Measurements from ENCODE around the gene EMC9. TPM values are rescaled to one million over a fixed set of nuclear protein-coding genes. Genes with fewer than 3 reads are reported as not detected.

Gene EMC9
- total RNA-seq, 1 experiment from 2014 or later = 42.0 TPM

- Histone ChIP-seq H3K27me3 (ENCODE audit: insufficient read depth, low read length) (no peaks in the 10 kb centered on the region), H2AFZ (ENCODE audit: low read depth, low read length, poor library complexity, severe bottlenecking) (no peak overlapping the region), H3K4me3 (replicated peaks in 1 of 2; ENCODE audit: low read depth in 1 of 2, low read length in 2 of 2) (no peak overlapping the region), H4K20me1 (ENCODE audit: insufficient read depth) (no peaks in the 10 kb centered on the region), H3K36me3 (ENCODE audit: control insufficient read depth in 1 of 2, insufficient read depth in 2 of 2, low read length in 2 of 2) (no peaks in the 10 kb centered on the region), H3K4me1 (ENCODE audit: control insufficient read depth in 1 of 2, insufficient read depth in 2 of 2, low read length in 2 of 2) (no peaks in the 10 kb centered on the region), H3K79me2 (ENCODE audit: insufficient read depth, low read length) (no peaks in the 10 kb centered on the region), H3K27ac (ENCODE audit: low read depth, low read length) (no peak overlapping the region), H3K9ac (ENCODE audit: low read length) (no peak overlapping the region), H3K4me2 (ENCODE audit: low read length) (no peak overlapping the region), H3K9me3 (ENCODE audit: control insufficient read depth in 1 of 2, insufficient read depth in 1 of 2, low read depth in 1 of 2, low read length in 2 of 2) (no peaks in the 10 kb centered on the region), H3K9me2 (ENCODE audit: insufficient read depth) (no peaks in the 10 kb centered on the region)
- no peak for TF ChIP-seq RAD21 (IDR thresholded peaks at IDR 0.05; ENCODE audit: low read depth)
- TF ChIP-seq POLR2AphosphoS5 (IDR thresholded peaks at IDR 0.05; ENCODE audit: low read depth, low read length) = no peak
- TF ChIP-seq SIN3A (IDR thresholded peaks at IDR 0.05; ENCODE audit: low read depth) = no peak
- no peak for TF ChIP-seq CTCF (IDR thresholded peaks at IDR 0.05 in 2 of 3, conservative IDR thresholded peaks at IDR 0.05 in 1 of 3; ENCODE audit: borderline replicate concordance in 1 of 3, insufficient read depth in 1 of 3, low read depth in 2 of 3, low read length in 2 of 3)
- no peak for TF ChIP-seq POLR2A (IDR thresholded peaks at IDR 0.05; ENCODE audit: borderline replicate concordance, extremely low read depth, insufficient read depth, insufficient read length)
- no peak for TF ChIP-seq ZFX (IDR thresholded peaks at IDR 0.05)
- TF ChIP-seq, protein P1, sequence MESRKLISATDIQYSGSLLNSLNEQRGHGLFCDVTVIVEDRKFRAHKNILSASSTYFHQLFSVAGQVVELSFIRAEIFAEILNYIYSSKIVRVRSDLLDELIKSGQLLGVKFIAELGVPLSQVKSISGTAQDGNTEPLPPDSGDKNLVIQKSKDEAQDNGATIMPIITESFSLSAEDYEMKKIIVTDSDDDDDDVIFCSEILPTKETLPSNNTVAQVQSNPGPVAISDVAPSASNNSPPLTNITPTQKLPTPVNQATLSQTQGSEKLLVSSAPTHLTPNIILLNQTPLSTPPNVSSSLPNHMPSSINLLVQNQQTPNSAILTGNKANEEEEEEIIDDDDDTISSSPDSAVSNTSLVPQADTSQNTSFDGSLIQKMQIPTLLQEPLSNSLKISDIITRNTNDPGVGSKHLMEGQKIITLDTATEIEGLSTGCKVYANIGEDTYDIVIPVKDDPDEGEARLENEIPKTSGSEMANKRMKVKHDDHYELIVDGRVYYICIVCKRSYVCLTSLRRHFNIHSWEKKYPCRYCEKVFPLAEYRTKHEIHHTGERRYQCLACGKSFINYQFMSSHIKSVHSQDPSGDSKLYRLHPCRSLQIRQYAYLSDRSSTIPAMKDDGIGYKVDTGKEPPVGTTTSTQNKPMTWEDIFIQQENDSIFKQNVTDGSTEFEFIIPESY (IDR thresholded peaks at IDR 0.05; ENCODE audit: extremely low read depth, insufficient replicate concordance, low read length) = no peak
- ChIA-PET POLR2A (no interaction called here), RAD21 (ENCODE audit: low non-redundant PET in 1 of 2, low total read pairs in 2 of 2, uncharacterized antibody in 2 of 2, unreplicated experiment in 2 of 2) (no interaction called here), CTCF (interaction anchor here (0.8 kb wide), 1 partner anchor 12 kb away, joined by 3 read pairs; the partner anchor contains the start of gene IRF9)
- DNase-seq (ENCODE audit: low read depth, low spot score) (no peak), ATAC-seq (no peak)
- intact Hi-C loops (cut with micrococcal nuclease) = no loop called here
- no TSS peak for BruUV-seq (replicated peaks)
These were observed 31.5 kb upstream of the EMC9 start for GRCh38 chr14:24172871-24173281.
